SU-DHL-6 (cell line): ENCODE data around the gene AKAP6.

Experiments
- EZH2phosphoT487 ChIP-seq: fragments of 200-600 bp; sonication (generic), shearing (Covaris generic); conservative IDR thresholded peaks from 2 replicates; pipeline ENCODE4 v1.6.1; 2018; ENCODE audit warnings: mild to moderate bottlenecking, antibody characterized with exemption, low read length, moderate library complexity, mixed read lengths
- TF ChIP-seq, protein P1 (sequence below): fragments of 200-600 bp; sonication (generic); IDR thresholded peaks from one replicate; pipeline ENCODE4 v1.5.1; 2017; ENCODE audit warnings: antibody characterized with exemption, mild to moderate bottlenecking, low read length, moderate library complexity; ENCODE audit not compliant: insufficient read depth, poor library complexity, severe bottlenecking

DNA sequence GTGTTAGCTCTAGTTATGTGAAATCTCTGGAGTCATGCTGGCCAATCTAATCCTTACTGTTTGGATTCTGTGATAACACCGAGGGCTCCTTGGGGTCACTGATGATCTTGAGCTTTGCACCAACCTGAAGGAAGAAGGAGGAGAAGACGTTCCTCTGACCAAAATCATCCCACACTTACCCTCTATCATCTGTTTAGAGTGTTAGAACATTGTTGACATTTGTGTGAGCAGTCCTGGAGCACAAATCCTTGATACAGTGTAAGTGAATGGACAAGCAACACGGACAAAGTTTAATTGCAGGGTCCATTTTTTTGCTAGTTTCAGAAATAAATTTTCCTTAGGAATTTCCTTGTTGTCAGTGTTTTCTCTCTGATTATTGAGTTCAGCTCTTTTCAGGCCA is 181.7 kb downstream of the AKAP6 start:
- TF ChIP-seq, protein P1, sequence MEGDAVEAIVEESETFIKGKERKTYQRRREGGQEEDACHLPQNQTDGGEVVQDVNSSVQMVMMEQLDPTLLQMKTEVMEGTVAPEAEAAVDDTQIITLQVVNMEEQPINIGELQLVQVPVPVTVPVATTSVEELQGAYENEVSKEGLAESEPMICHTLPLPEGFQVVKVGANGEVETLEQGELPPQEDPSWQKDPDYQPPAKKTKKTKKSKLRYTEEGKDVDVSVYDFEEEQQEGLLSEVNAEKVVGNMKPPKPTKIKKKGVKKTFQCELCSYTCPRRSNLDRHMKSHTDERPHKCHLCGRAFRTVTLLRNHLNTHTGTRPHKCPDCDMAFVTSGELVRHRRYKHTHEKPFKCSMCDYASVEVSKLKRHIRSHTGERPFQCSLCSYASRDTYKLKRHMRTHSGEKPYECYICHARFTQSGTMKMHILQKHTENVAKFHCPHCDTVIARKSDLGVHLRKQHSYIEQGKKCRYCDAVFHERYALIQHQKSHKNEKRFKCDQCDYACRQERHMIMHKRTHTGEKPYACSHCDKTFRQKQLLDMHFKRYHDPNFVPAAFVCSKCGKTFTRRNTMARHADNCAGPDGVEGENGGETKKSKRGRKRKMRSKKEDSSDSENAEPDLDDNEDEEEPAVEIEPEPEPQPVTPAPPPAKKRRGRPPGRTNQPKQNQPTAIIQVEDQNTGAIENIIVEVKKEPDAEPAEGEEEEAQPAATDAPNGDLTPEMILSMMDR: no peak
- TF ChIP-seq EZH2phosphoT487: no peak
